ENCODE measurements around the gene IFT122.
"Not testable (repeated sequence)": the region's sequence is repeated elsewhere in the genome, so short reads cannot be mapped to it uniquely, and the experiment has no call there.

Gene IFT122

DNA sequence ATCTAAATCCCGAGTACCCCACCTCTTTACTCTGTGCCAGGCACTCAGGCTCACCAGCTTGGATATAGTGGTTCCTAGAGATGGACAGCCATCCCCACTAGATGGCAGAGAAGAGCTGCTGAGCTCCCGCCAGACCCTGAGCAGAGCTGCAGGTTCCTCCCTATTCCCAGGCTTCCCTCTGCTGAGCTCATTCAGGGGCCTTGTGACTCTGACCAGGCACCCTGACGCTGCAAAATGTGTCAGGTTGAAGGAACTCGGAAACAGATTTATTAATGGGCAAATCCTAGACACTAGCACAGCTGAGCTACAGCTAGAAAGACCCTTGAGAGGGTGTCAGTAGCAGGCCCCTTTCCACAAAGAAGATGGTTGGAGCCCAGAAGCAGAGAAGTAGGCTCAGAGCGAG is 50.2 kb downstream of the IFT122 start:
- H3K4me3 ChIP-seq (ENCODE audit: low read length): no peak overlapping the region
- TF ChIP-seq, protein P1, sequence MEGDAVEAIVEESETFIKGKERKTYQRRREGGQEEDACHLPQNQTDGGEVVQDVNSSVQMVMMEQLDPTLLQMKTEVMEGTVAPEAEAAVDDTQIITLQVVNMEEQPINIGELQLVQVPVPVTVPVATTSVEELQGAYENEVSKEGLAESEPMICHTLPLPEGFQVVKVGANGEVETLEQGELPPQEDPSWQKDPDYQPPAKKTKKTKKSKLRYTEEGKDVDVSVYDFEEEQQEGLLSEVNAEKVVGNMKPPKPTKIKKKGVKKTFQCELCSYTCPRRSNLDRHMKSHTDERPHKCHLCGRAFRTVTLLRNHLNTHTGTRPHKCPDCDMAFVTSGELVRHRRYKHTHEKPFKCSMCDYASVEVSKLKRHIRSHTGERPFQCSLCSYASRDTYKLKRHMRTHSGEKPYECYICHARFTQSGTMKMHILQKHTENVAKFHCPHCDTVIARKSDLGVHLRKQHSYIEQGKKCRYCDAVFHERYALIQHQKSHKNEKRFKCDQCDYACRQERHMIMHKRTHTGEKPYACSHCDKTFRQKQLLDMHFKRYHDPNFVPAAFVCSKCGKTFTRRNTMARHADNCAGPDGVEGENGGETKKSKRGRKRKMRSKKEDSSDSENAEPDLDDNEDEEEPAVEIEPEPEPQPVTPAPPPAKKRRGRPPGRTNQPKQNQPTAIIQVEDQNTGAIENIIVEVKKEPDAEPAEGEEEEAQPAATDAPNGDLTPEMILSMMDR (IDR thresholded peaks at IDR 0.05; ENCODE audit: insufficient read depth, low read depth, low read length, missing control alignments): peak; percentile 91
- peak; percentile 91 for DNase-seq (ENCODE audit: low read depth)

GRCh38 chr3:129491077-129491476 is 51.1 kb downstream of the IFT122 start:
- H3K4me3 ChIP-seq (ENCODE audit: low read length); DNase-seq (ENCODE audit: low read depth): not testable (repeated sequence)

DNA sequence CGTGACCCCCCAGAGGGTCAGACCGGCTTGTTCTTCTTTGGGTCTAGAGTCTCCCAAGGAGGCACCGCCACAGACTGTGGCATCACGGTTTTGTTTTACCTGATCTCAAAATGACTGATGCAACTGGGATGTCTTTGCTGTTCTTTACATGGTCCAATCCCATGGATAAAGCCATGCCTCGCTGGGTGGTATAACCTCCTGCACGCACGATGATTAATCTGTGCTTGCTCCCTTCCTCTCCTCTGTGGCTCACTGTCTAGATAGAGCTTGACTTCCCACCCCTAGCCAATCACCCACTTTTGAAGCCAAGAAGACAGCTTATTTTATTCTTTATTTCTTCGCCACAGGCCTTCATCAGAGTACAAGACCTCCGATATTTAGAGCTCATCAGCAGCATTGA is 51.8 kb downstream of the IFT122 start:
- H3K4me3 ChIP-seq (ENCODE audit: low read length): no peak overlapping the region
- TF ChIP-seq, protein P1 (IDR thresholded peaks at IDR 0.05; ENCODE audit: insufficient read depth, low read depth, low read length, missing control alignments): no peak
- no peak for DNase-seq (ENCODE audit: low read depth)

DNA sequence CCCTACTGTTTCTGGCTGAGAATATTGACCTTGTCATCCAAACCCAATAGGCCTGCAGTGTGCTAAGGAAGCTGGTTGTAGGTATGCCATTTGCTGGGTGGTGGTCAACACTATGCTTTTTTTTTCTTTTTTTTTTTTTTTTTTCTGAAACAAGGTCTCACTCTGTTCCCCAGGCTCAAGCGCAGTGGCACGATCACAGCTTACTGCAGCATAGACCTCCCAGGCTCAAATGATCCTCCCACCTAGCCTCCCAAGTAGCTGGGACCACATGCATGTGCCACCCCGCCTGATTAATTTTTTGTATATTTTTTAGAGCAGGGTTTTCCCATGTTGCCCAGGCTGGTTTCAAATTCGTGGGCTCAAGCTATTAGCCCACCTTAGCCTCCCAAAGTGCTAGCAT is 52.7 kb downstream of the IFT122 start:
- no peak overlapping the region for H3K4me3 ChIP-seq (ENCODE audit: low read length)
- DNase-seq (ENCODE audit: low read depth): no peak
- TF ChIP-seq, protein P1 (IDR thresholded peaks at IDR 0.05; ENCODE audit: insufficient read depth, low read depth, low read length, missing control alignments): no peak

- no peak overlapping the region for H3K4me3 ChIP-seq (ENCODE audit: low read length)
- TF ChIP-seq, protein P1 (IDR thresholded peaks at IDR 0.05; ENCODE audit: insufficient read depth, low read depth, low read length, missing control alignments): no peak
- DNase-seq (ENCODE audit: low read depth): no peak
Measured at GRCh38 chr3:129493206-129493605, 53.2 kb downstream of the IFT122 start.

DNA sequence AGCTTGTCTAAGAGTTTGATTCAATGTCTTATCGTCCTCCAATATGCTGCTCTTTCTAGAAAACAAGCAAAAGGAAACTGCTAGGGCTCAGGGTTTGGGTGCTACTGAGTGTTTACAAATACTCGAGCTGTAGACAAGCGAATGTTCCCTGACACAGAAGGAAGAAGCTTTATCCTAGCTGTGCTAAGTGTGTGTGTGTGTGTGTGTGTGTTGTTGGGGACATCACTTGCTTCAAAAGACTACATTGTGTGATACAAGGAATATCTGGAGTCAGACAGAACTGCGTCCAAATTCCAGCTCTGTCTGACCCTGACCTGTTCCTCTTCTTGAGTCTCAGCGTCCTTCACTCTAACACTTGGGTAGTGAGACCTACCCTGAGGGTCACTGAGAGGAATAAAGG is 54.5 kb downstream of the IFT122 start:
- not testable (repeated sequence) for H3K4me3 ChIP-seq (ENCODE audit: low read length); DNase-seq (ENCODE audit: low read depth)

GRCh38 chr3:129495006-129495639 is 55.1 kb downstream of the IFT122 start:
- DNase-seq (ENCODE audit: low read depth): peak; percentile 41
- H3K4me3 ChIP-seq (ENCODE audit: low read length): not testable (repeated sequence)

DNA sequence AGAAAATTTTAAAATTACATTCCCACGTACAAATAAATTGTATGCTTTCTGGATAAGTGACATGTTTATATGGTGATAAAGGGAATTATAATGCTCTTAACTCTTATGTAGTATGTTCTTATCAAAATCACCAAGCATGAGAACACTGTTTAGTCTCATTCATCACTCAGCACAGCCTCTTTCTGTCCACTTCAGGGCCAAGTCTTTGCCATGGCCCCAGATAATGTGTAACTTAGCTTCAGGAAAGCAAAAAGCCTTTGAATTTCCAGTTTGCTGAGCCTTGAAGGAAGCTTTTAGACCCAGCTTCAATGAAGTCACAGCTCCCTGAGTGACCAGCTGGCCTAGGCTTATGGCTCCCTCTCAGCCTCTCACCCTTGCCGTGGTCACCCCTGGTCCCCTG is 57.9 kb downstream of the IFT122 start:
- H3K4me3 ChIP-seq (ENCODE audit: low read length); DNase-seq (ENCODE audit: low read depth): not testable (repeated sequence)

DNA sequence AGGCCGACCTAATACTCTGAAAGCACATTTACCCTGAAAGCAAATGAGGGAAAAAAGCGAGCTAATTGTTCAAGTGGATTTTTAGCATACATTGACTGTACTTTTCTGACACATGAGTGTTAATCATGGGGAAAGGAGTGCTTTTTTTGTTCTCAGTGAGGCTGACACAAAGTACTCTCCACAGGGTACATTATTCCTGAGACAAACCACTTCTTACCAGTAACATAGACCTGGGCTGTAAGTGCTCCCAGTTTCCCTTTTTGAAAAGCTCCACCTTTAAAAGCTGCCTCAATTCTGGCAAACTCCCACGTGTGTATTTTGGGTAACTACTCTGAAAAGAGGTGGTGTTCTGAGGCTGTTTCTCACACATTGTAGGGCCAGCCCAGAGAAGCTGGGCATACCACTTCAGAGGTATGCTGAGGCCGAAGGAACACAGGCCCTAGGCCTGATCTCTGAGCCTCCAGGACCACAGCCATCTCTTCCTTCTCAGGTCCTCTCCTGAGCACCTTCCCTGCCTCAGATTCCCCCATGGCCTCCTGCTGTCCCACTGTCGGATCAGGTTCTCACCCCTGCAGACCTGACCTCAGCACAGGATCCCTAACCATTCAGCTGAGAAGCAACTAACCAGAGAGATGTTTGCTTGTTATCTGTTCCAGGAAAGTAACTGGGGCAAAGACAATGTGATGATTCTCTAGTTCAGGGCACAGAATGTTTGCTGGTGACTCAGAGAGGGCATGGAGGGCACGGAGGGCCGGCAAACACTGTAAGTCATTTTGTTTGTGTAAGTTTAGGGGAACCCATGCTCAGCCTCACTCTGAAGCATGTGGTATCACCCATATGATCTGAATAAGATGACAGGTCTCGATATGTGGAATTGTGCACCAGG is 58.8 kb downstream of the IFT122 start:
- DNase-seq (ENCODE audit: low read depth); H3K4me3 ChIP-seq (ENCODE audit: low read length): not testable (repeated sequence)

- not testable (repeated sequence) for DNase-seq (ENCODE audit: low read depth); H3K4me3 ChIP-seq (ENCODE audit: low read length)
Measured at GRCh38 chr3:129499604-129500333, 59.7 kb downstream of the IFT122 start.

Measured in epithelial cell of esophagus (primary cell).